Neuronal stem cell (in vitro differentiated cells): ENCODE measurements around the gene CFAP43. TPM values are rescaled to one million over a fixed set of nuclear protein-coding genes. Genes with fewer than 3 reads are reported as not detected.

Source experiments
- DNase-seq: peaks from one replicate; pipeline ENCODE4 v3.0.0-alpha.2; 2013; ENCODE audit warnings: low spot score
- H2AFZ ChIP-seq: one replicate; pipeline ENCODE4 v1.6.1; 2013; ENCODE audit warnings: mild to moderate bottlenecking, low read length, inconsistent platforms
- H2AK5ac ChIP-seq: 2 replicates; pipeline ENCODE4 v1.6.1; 2013; ENCODE audit warnings: low read depth, mild to moderate bottlenecking, inconsistent platforms, low read length, moderate library complexity, mixed read lengths
- H2BK120ac ChIP-seq: 2 replicates; pipeline ENCODE4 v1.6.1; 2013; ENCODE audit warnings: low read depth, mild to moderate bottlenecking, inconsistent platforms, low read length, moderate library complexity, mixed read lengths
- H2BK12ac ChIP-seq: one replicate; pipeline ENCODE4 v1.6.1; 2013; ENCODE audit warnings: low read length, inconsistent platforms
- H2BK15ac ChIP-seq: 2 replicates; pipeline ENCODE4 v1.6.1; 2013; ENCODE audit warnings: mild to moderate bottlenecking, low read length, inconsistent platforms, mixed read lengths
- H2BK5ac ChIP-seq: one replicate; pipeline ENCODE4 v1.6.1; 2013; ENCODE audit warnings: inconsistent platforms, mild to moderate bottlenecking, low read length, moderate library complexity
- H3K14ac ChIP-seq: one replicate; pipeline ENCODE4 v1.6.1; 2013; ENCODE audit warnings: low read length, inconsistent platforms
- H3K18ac ChIP-seq: 2 replicates; pipeline ENCODE4 v1.6.1; 2013; ENCODE audit warnings: low read length, inconsistent platforms
- H3K23ac ChIP-seq: 2 replicates; pipeline ENCODE4 v1.6.1; 2013; ENCODE audit warnings: low read depth, mild to moderate bottlenecking, mixed read lengths, low read length, inconsistent platforms; ENCODE audit not compliant: poor library complexity
- H3K27ac ChIP-seq: replicated peaks from 3 replicates; pipeline ENCODE4 v1.5.1; 2013; ENCODE audit warnings: low read length, inconsistent platforms
- H3K27me3 ChIP-seq, 3 experiments: 2 replicates each; pipeline ENCODE4 v1.6.1; 2013; ENCODE audit warnings: low read length in 3 of 3, mild to moderate bottlenecking in 2 of 3, inconsistent platforms in 1 of 3, low read depth in 1 of 3, mixed read lengths in 1 of 3, moderate library complexity in 1 of 3; ENCODE audit not compliant: control insufficient read depth in 3 of 3, insufficient read depth in 3 of 3
- H3K36me3 ChIP-seq, 2 donors: replicated peaks in 1 of 2; 2 replicates each; pipeline ENCODE4 v1.6.1; 2013; ENCODE audit warnings: low read length in 2 of 2; ENCODE audit not compliant: control insufficient read depth in 2 of 2, insufficient read depth in 2 of 2
- H3K4ac ChIP-seq: 2 replicates; pipeline ENCODE4 v1.6.1; 2013; ENCODE audit warnings: inconsistent platforms, mild to moderate bottlenecking, low read length, moderate library complexity
- H3K4me1 ChIP-seq, 2 donors: 1 replicate in 1 of 2; 2 replicates in 1 of 2; pipeline ENCODE4 v1.6.1; 2013; ENCODE audit warnings: low read length in 2 of 2, low read depth in 1 of 2; ENCODE audit not compliant: control insufficient read depth in 2 of 2, insufficient read depth in 1 of 2
- H3K4me2 ChIP-seq: one replicate; pipeline ENCODE4 v1.6.1; 2013; ENCODE audit warnings: mild to moderate bottlenecking, low read length, inconsistent platforms; ENCODE audit not compliant: insufficient read depth, poor library complexity, severe bottlenecking
- H3K4me3 ChIP-seq, 2 donors: 2 replicates each; pipeline ENCODE4 v1.5.1; 2013; ENCODE audit warnings: low read length in 2 of 2, mild to moderate bottlenecking in 2 of 2, inconsistent platforms in 1 of 2, moderate library complexity in 1 of 2
- H3K79me1 ChIP-seq: one replicate; pipeline ENCODE4 v1.6.1; 2013; ENCODE audit warnings: low read depth, mild to moderate bottlenecking, inconsistent platforms, low read length, moderate library complexity
- H3K9ac ChIP-seq: one replicate; pipeline ENCODE4 v1.6.1; 2013; ENCODE audit warnings: mild to moderate bottlenecking, low read depth, low read length, inconsistent platforms; ENCODE audit not compliant: poor library complexity
- H3K9me3 ChIP-seq, 2 donors: replicated peaks in 1 of 2; 2 replicates each; pipeline versions ENCODE3 to v1.6.1; 2013; ENCODE audit warnings: low read length in 2 of 2, mild to moderate bottlenecking in 2 of 2, inconsistent platforms in 1 of 2, low read depth in 1 of 2, mixed read lengths in 1 of 2, moderate library complexity in 1 of 2; ENCODE audit not compliant: control insufficient read depth in 2 of 2, insufficient read depth in 1 of 2
- H4K8ac ChIP-seq: one replicate; pipeline ENCODE4 v1.6.1; 2013; ENCODE audit warnings: low read depth, mild to moderate bottlenecking, inconsistent platforms, low read length, moderate library complexity
- H4K91ac ChIP-seq: one replicate; pipeline ENCODE4 v1.6.1; 2013; ENCODE audit warnings: low read length, low read depth, mild to moderate bottlenecking, inconsistent platforms; ENCODE audit not compliant: poor library complexity
- WGBS, 2 donors: extraction: QIAGEN DNeasy Blood & Tissue Kit; methylation state at CpG; one replicate each; pipeline ENCODE4 v1.1.7; 2013; ENCODE audit warnings: missing lambda C conversion rate in 2 of 2, mixed read lengths in 1 of 2; ENCODE audit not compliant: insufficient read length in 2 of 2, insufficient replicate concordance in 1 of 2; ENCODE audit errors: extremely low coverage in 2 of 2; 5-methylcytosine and 5-hydroxymethylcytosine counted together
- small RNA-seq: library from polyadenylated mRNA; stranded (forward); fragments of <200 nt; extraction: miRNeasy Mini kit (QIAGEN cat#:217004); gene quantifications from one replicate; pipeline ENCODE3, GENCODE V24; 2013; ENCODE audit not compliant: insufficient read depth

CFAP43 gene

GRCh38 chr10:104081998-104082397 is 150.2 kb downstream of the CFAP43 start:
- H3K27me3 ChIP-seq = no peaks in the 10 kb centered on the region
- no peak overlapping the region for H2BK12ac ChIP-seq
- H3K4me2 ChIP-seq = no peak overlapping the region
- H2BK120ac ChIP-seq = no peak overlapping the region
- no peak overlapping the region for H3K14ac ChIP-seq
- no peaks in the 10 kb centered on the region for H3K79me1 ChIP-seq
- no peak overlapping the region for H3K27ac ChIP-seq
- WGBS, 2 donors = no CpG with 5 or more reads among the region's 5 CpGs
- H3K9me3 ChIP-seq = no peaks in the 10 kb centered on the region
- H3K4me3 ChIP-seq = no peak overlapping the region
- H3K4me1 ChIP-seq = peaks cover 5 to 14% of the 10 kb centered on the region in 2 donors
- DNase-seq = no peak
- no peak overlapping the region for H3K9ac ChIP-seq
- H2BK15ac ChIP-seq = no peak overlapping the region
- H2AFZ ChIP-seq = no peak overlapping the region
- H4K91ac ChIP-seq = no peak overlapping the region
- H3K18ac ChIP-seq = no peak overlapping the region
- H3K23ac ChIP-seq = no peak overlapping the region
- no peak overlapping the region for H2BK5ac ChIP-seq
- H2AK5ac ChIP-seq = no peak overlapping the region
- no peak overlapping the region for H4K8ac ChIP-seq
- no peaks in the 10 kb centered on the region for H3K36me3 ChIP-seq
- no peak overlapping the region for H3K4ac ChIP-seq

DNA sequence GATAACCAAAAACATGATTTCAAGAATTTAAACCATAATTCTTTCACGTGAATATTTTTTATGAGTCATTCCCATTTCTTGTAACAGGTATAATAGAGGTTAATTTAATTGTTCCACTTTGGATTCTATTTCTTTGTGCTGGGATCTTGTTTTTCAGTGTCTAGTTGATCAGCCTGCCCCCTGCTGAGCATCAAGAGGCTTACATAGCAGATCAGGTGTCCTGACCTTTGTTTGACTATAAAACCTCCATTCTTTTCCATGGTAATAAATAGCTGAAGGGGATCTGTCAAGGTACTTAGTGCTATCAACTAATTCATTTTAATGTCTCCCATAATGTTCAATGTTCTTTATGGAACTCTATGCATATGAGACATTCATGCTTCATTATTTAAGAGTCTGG is 151.4 kb downstream of the CFAP43 start:
- no peak overlapping the region for H2BK120ac ChIP-seq
- no peak overlapping the region for H2AK5ac ChIP-seq
- no peak overlapping the region for H2BK12ac ChIP-seq
- no peak overlapping the region for H3K4ac ChIP-seq
- no peak overlapping the region for H3K27ac ChIP-seq
- H3K4me3 ChIP-seq = no peak overlapping the region
- H2BK15ac ChIP-seq = no peak overlapping the region
- peaks cover 0 to 1% (median 0%) of the 10 kb centered on the region in 3 experiments for H3K27me3 ChIP-seq
- no peak overlapping the region for H3K23ac ChIP-seq
- H4K91ac ChIP-seq = no peak overlapping the region
- no peak overlapping the region for H3K14ac ChIP-seq
- no peak overlapping the region for H4K8ac ChIP-seq
- H3K9me3 ChIP-seq = no peaks in the 10 kb centered on the region
- no peak overlapping the region for H3K18ac ChIP-seq
- peak; percentile 47 for DNase-seq
- H2BK5ac ChIP-seq = no peak overlapping the region
- H3K9ac ChIP-seq = no peak overlapping the region
- H3K4me2 ChIP-seq = no peak overlapping the region
- WGBS, 2 donors = no CpG with 5 or more reads among the region's 1 CpG
- no peaks in the 10 kb centered on the region for H3K36me3 ChIP-seq
- H2AFZ ChIP-seq = no peak overlapping the region
- H3K79me1 ChIP-seq = no peaks in the 10 kb centered on the region
- H3K4me1 ChIP-seq = peaks cover 10 to 18% of the 10 kb centered on the region in 2 donors

Small RNA genes within 50 kb of the gene (small RNA-seq; reads per million reads assigned to genes)
- 18.9 reads per million, percentile 78 among the genes with 10 or more reads in this experiment for gene MIR4482
- gene MIR609 = not detected
